ENCODE measurements around the gene CEACAM21. TPM values are rescaled to one million over a fixed set of nuclear protein-coding genes. Genes with fewer than 3 reads are reported as not detected.

CEACAM21 gene
- total RNA-seq, 1 donor from 2014 or later: 38.5 TPM

- intact Hi-C loops (cut with micrococcal nuclease): loop anchor here (10.0 kb wide), 3 partner anchors 345 to 925 kb away; partner anchors contain the start of gene ARHGEF1
- Mint-ChIP-seq H3K27ac (peak overlapping the region; percentile 44), H3K9me3 (no peaks in the 10 kb centered on the region), H3K36me3 (ENCODE audit: low read depth) (peaks cover 5% of the 10 kb centered on the region), H3K4me3 (no peak overlapping the region), H3K27me3 (ENCODE audit: insufficient read depth) (no peaks in the 10 kb centered on the region), H3K4me1 (ENCODE audit: low read depth) (peaks cover 82% of the 10 kb centered on the region)
- DNase-seq (ENCODE audit: low spot score): no peak
Observed at GRCh38 chr19:41540041-41540695, 35.8 kb upstream of the CEACAM21 start.

- Mint-ChIP-seq H3K9me3 (no peaks in the 10 kb centered on the region), H3K36me3 (ENCODE audit: low read depth) (no peaks in the 10 kb centered on the region), H3K27ac (peak overlapping the region; percentile 73), H3K4me1 (ENCODE audit: low read depth) (peaks cover 82% of the 10 kb centered on the region), H3K27me3 (ENCODE audit: insufficient read depth) (no peaks in the 10 kb centered on the region), H3K4me3 (peak overlapping the region; percentile 68)
- DNase-seq (ENCODE audit: low spot score): peak; percentile 66
- intact Hi-C loops (cut with micrococcal nuclease): loop anchor here (1.0 to 10.0 kb wide), 7 partner anchors 11 to 927 kb away; partner anchors contain the start of gene ARHGEF1
Observed at GRCh38 chr19:41541990-41542584, 33.9 kb upstream of the CEACAM21 start.

DNA sequence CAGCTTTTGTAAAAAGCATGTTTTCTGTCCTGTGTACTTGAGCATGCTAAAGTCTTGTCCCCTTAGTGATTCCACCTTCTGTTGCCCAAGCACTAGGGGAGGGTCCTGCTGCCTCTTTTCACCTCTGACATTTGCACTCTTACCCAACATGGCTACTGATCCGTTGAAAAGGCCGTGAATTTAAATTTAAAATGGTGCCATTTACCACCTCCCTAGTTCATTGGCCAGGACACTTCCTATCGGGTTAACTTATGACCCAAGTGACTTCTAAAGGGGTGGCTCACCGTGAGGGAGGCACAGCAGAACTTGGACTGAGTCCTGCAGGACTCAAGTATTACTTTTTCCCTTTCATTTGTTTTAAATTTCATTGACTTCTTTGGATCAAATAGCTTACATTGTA is 33.3 kb upstream of the CEACAM21 start:
- H3K27ac Mint-ChIP-seq: peak overlapping the region; percentile 73
- peaks cover 82% of the 10 kb centered on the region for H3K4me1 Mint-ChIP-seq (ENCODE audit: low read depth)
- intact Hi-C loops (cut with micrococcal nuclease): loop anchor here (1.0 to 10.0 kb wide), 11 partner anchors 7 to 928 kb away; partner anchors contain the start of gene ARHGEF1
- no peaks in the 10 kb centered on the region for H3K36me3 Mint-ChIP-seq (ENCODE audit: low read depth)
- no peaks in the 10 kb centered on the region for H3K27me3 Mint-ChIP-seq (ENCODE audit: insufficient read depth)
- H3K9me3 Mint-ChIP-seq: no peaks in the 10 kb centered on the region
- H3K4me3 Mint-ChIP-seq: peak overlapping the region; percentile 68
- DNase-seq (ENCODE audit: low spot score): no peak

DNA sequence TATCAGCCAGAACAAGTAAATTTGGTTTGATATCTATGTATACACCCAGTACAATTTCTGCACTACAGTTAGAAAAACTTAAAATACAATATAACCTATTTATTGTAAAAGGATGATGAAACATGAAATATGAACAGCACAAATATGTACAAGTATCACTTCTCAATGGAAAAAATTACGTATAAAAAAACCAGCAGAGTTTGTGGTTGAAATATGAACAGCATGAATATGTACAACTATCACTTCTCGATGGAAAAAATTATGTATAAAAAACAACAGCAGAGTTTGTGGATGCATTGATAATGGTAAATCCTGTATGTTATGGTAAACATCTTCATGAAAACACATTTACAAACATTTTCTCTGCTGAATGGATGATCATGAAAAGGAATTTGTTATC is 32.4 kb upstream of the CEACAM21 start:
- intact Hi-C loops (cut with micrococcal nuclease): loop anchor here (1.0 to 10.0 kb wide), 7 partner anchors 8 to 929 kb away; partner anchors contain the start of gene ARHGEF1
- H3K4me3 Mint-ChIP-seq: peak overlapping the region; percentile 72
- H3K4me1 Mint-ChIP-seq (ENCODE audit: low read depth): peaks cover 87% of the 10 kb centered on the region
- DNase-seq (ENCODE audit: low spot score): no peak
- no peaks in the 10 kb centered on the region for H3K27me3 Mint-ChIP-seq (ENCODE audit: insufficient read depth)
- peak overlapping the region; percentile 95 for H3K27ac Mint-ChIP-seq
- no peaks in the 10 kb centered on the region for H3K36me3 Mint-ChIP-seq (ENCODE audit: low read depth)
- H3K9me3 Mint-ChIP-seq: no peaks in the 10 kb centered on the region

- H3K36me3 Mint-ChIP-seq (ENCODE audit: low read depth): peaks cover 3% of the 10 kb centered on the region
- peak overlapping the region; percentile 95 for H3K27ac Mint-ChIP-seq
- H3K9me3 Mint-ChIP-seq: no peaks in the 10 kb centered on the region
- intact Hi-C loops (cut with micrococcal nuclease): loop anchor here (5.0 to 10.0 kb wide), 4 partner anchors 197 to 931 kb away; partner anchors contain the start of gene ARHGEF1
- peaks cover 76% of the 10 kb centered on the region for H3K4me1 Mint-ChIP-seq (ENCODE audit: low read depth)
- no peaks in the 10 kb centered on the region for H3K27me3 Mint-ChIP-seq (ENCODE audit: insufficient read depth)
- no peak for DNase-seq (ENCODE audit: low spot score)
- H3K4me3 Mint-ChIP-seq: peak overlapping the region; percentile 80
Observed at GRCh38 chr19:41545547-41545946, 30.4 kb upstream of the CEACAM21 start.

- H3K4me3 Mint-ChIP-seq: peak overlapping the region; percentile 80
- no peaks in the 10 kb centered on the region for H3K9me3 Mint-ChIP-seq
- no peaks in the 10 kb centered on the region for H3K27me3 Mint-ChIP-seq (ENCODE audit: insufficient read depth)
- H3K27ac Mint-ChIP-seq: peak overlapping the region; percentile 95
- no peak for DNase-seq (ENCODE audit: low spot score)
- H3K4me1 Mint-ChIP-seq (ENCODE audit: low read depth): peaks cover 76% of the 10 kb centered on the region
- peaks cover 7% of the 10 kb centered on the region for H3K36me3 Mint-ChIP-seq (ENCODE audit: low read depth)
- intact Hi-C loops (cut with micrococcal nuclease): loop anchor here (5.0 to 10.0 kb wide), 4 partner anchors 196 to 932 kb away; partner anchors contain the start of gene ARHGEF1
Observed at GRCh38 chr19:41546386-41546789, 29.6 kb upstream of the CEACAM21 start.

DNA sequence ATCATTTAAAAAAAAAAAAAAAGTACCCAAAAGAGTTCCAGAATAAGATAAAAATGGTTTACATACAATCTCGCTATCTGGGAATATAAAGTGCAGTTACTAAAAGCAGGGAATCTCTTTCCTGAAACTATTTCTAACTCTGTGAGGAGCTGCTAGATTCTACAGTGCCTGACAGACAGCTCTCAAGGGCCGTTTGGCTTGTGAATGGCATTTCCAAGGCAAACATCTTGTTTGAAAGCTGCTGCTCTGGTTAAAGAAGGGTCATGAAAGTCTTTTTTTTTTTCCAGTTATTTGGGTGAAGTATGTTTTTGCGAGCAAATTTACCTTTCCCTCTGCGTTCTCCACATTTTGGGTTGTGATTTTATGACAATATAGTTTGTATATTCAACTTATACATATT is 29.0 kb upstream of the CEACAM21 start:
- intact Hi-C loops (cut with micrococcal nuclease): loop anchor here (5.0 to 10.0 kb wide), 4 partner anchors 195 to 932 kb away; partner anchors contain the start of gene ARHGEF1
- H3K4me1 Mint-ChIP-seq (ENCODE audit: low read depth): peaks cover 80% of the 10 kb centered on the region
- no peak for DNase-seq (ENCODE audit: low spot score)

GRCh38 chr19:41547569-41547968 is 28.4 kb upstream of the CEACAM21 start:
- H3K4me3 Mint-ChIP-seq: peak overlapping the region; percentile 28
- H3K36me3 Mint-ChIP-seq (ENCODE audit: low read depth): peaks cover 15% of the 10 kb centered on the region
- no peak for DNase-seq (ENCODE audit: low spot score)
- no peaks in the 10 kb centered on the region for H3K27me3 Mint-ChIP-seq (ENCODE audit: insufficient read depth)
- H3K4me1 Mint-ChIP-seq (ENCODE audit: low read depth): peaks cover 78% of the 10 kb centered on the region
- H3K27ac Mint-ChIP-seq: peak overlapping the region; percentile 90
- H3K9me3 Mint-ChIP-seq: no peaks in the 10 kb centered on the region
- intact Hi-C loops (cut with micrococcal nuclease): loop anchor here (5.0 to 10.0 kb wide), 4 partner anchors 195 to 933 kb away; partner anchors contain the start of gene ARHGEF1

More for the DNA sequence above, 29.0 kb upstream of the CEACAM21 start:
- Mint-ChIP-seq H3K4me3 (peak overlapping the region; percentile 80), H3K27ac (peak overlapping the region; percentile 95), H3K27me3 (ENCODE audit: insufficient read depth) (no peaks in the 10 kb centered on the region), H3K36me3 (ENCODE audit: low read depth) (peaks cover 11% of the 10 kb centered on the region), H3K9me3 (no peaks in the 10 kb centered on the region)

DNA sequence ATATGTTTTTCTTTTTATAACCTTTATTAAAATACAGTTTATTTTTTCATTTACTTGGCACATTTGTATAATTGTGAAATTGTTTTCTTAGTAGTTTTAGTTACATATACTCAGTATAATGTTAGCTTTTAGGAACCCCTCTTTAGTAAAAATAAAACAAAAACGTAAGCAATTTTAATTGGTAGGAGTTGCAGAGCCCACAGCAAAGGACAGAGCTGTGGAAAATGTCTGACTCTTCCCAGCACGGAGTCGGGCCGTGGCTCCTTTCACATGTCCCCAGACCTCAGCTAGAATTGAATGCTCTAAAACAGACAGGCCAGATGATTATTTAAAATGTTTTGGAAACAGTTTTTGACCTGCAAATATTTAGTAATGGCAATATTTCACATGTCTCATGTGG is 27.9 kb upstream of the CEACAM21 start:
- DNase-seq (ENCODE audit: low spot score): no peak
- H3K9me3 Mint-ChIP-seq: no peaks in the 10 kb centered on the region
- H3K4me1 Mint-ChIP-seq (ENCODE audit: low read depth): peaks cover 78% of the 10 kb centered on the region
- no peaks in the 10 kb centered on the region for H3K27me3 Mint-ChIP-seq (ENCODE audit: insufficient read depth)
- peak overlapping the region; percentile 90 for H3K27ac Mint-ChIP-seq
- H3K4me3 Mint-ChIP-seq: peak overlapping the region; percentile 79
- peaks cover 20% of the 10 kb centered on the region for H3K36me3 Mint-ChIP-seq (ENCODE audit: low read depth)
- intact Hi-C loops (cut with micrococcal nuclease): loop anchor here (2.0 to 10.0 kb wide), 5 partner anchors 13 to 933 kb away; partner anchors contain the start of gene ARHGEF1

DNA sequence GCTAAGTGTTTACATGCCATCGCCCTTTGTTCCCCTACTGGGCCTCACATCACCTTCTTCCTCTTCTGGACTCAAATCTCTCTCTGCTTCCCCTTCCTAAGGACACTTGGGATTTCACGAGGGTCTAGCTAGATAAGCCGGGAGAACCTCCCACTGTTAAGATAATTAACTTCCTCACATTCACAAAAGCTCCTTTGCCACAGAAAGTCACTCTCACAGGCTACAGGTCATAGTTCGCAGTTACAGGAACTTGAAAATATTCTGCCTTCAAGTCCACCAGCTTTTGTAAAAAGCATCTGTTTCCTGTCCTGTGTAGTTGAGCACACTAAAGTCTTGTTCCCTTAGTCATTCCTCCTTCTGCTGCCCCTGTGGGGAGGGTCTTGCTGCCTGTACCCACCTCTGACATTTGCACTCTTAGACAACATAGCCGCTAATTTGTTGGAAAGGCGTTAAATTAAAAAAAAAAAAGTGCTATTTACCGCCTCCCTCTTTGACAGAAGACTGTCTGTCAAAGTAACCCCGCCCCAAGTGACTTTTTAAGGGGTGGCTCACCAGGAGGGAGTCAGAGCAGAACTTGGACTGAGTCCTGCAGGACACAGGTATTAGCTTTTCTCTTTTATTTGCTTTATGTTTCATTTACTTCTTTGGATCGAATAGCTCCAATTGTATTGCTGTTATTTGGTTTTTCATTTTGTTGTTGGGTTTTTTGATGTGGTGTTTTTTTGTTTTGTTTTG is 26.8 kb upstream of the CEACAM21 start:
- DNase-seq (ENCODE audit: low spot score): peak; percentile 78
- Mint-ChIP-seq H3K9me3 (peaks cover 2% of the 10 kb centered on the region), H3K27ac (peak overlapping the region; percentile 93), H3K4me3 (peak overlapping the region; percentile 91), H3K36me3 (ENCODE audit: low read depth) (peaks cover 30% of the 10 kb centered on the region), H3K4me1 (ENCODE audit: low read depth) (peaks cover 76% of the 10 kb centered on the region), H3K27me3 (ENCODE audit: insufficient read depth) (no peaks in the 10 kb centered on the region)
- intact Hi-C loops (cut with micrococcal nuclease): loop anchor here (1.0 to 10.0 kb wide), 6 partner anchors 10 to 934 kb away; partner anchors contain the start of gene ARHGEF1

- intact Hi-C loops (cut with micrococcal nuclease): loop anchor here (1.0 to 10.0 kb wide), 7 partner anchors 9 to 935 kb away; partner anchors contain the start of genes ARHGEF1 and TGFB1
- H3K27me3 Mint-ChIP-seq (ENCODE audit: insufficient read depth): no peaks in the 10 kb centered on the region
- peak overlapping the region; percentile 93 for H3K27ac Mint-ChIP-seq
- H3K9me3 Mint-ChIP-seq: peaks cover 3% of the 10 kb centered on the region
- H3K36me3 Mint-ChIP-seq (ENCODE audit: low read depth): peaks cover 35% of the 10 kb centered on the region
- peak overlapping the region; percentile 91 for H3K4me3 Mint-ChIP-seq
- peaks cover 75% of the 10 kb centered on the region for H3K4me1 Mint-ChIP-seq (ENCODE audit: low read depth)
- no peak for DNase-seq (ENCODE audit: low spot score)
Observed at GRCh38 chr19:41549884-41550283, 26.1 kb upstream of the CEACAM21 start.

- H3K4me3 Mint-ChIP-seq: peak overlapping the region; percentile 91
- H3K9me3 Mint-ChIP-seq: peaks cover 3% of the 10 kb centered on the region
- H3K27ac Mint-ChIP-seq: peak overlapping the region; percentile 93
- peaks cover 44% of the 10 kb centered on the region for H3K36me3 Mint-ChIP-seq (ENCODE audit: low read depth)
- intact Hi-C loops (cut with micrococcal nuclease): loop anchor here (1.0 to 5.0 kb wide), 2 partner anchors 8 to 199 kb away; partner anchors contain the start of gene TGFB1
- peaks cover 75% of the 10 kb centered on the region for H3K4me1 Mint-ChIP-seq (ENCODE audit: low read depth)
- no peak for DNase-seq (ENCODE audit: low spot score)
- H3K27me3 Mint-ChIP-seq (ENCODE audit: insufficient read depth): no peaks in the 10 kb centered on the region
Observed at GRCh38 chr19:41551212-41551610, 24.8 kb upstream of the CEACAM21 start.

All from activated T-helper 1 cell treated with anti-CD3 and anti-CD28 coated beads, Interleukin-12 subunit alpha, Interleukin-12 subunit beta, Interleukin-2, Interleukin-4 antibody, amounts not matched to agents 30 ng/mL and 10 ng/mL and 1 ng/mL, durations not matched to agents 14 hours and 24 hours and 36 hours (primary cell).